Measurements from ENCODE around the gene ACKR1.

ACKR1 gene

DNA sequence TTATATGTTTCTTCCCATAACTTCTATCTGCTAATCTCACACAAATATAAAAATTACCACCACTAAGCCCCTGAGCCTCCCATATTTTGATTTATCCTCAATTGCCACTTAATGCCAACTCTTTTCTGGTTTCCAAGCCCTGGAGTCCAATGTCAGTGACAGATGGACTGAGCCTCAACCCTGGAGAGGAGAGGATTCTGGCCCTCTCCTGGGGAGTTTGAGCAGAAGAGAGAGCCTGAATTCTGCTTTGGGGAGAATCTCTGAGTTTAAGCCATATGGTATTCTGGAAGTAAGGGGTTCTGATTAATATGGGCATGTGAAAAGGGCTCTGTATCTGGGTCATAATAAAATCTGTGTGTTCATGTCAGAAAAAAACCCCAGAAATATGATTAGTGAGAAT, 24.8 kb upstream of the ACKR1 start:
- H3K27me3 Mint-ChIP-seq, result peaks cover 27% of the 10 kb centered on the region

DNA sequence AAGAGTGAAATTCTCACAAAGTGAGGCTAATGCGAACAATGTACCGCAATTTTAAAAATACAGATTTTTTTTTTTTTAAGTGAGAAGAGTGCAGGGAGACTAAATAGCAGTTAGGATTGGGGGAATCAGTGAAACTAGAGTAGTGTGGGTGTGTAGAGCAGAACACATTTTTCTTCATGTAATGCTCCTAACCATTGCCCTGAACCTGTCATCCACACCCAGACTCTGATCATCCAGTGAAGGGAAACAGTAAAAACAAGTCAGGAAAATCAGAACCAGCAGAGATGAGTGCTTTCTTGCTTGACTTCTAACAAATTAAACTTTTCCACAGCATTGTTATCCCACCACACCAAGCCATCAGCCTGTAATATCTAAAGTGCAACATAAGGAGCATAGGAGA, 24.2 kb upstream of the ACKR1 start:
- Mint-ChIP-seq H3K4me1 (no peaks in the 10 kb centered on the region), H3K4me3 (no peak overlapping the region), H3K27ac (no peak overlapping the region), H3K9me3 (peaks cover 7% of the 10 kb centered on the region), H3K36me3 (no peaks in the 10 kb centered on the region), H3K27me3 (peaks cover 27% of the 10 kb centered on the region)

More for the DNA sequence above, 24.8 kb upstream of the ACKR1 start:
- no peaks in the 10 kb centered on the region for H3K36me3 Mint-ChIP-seq
- H3K4me3 Mint-ChIP-seq, result no peak overlapping the region
- H3K4me1 Mint-ChIP-seq, result no peaks in the 10 kb centered on the region
- peaks cover 7% of the 10 kb centered on the region for H3K9me3 Mint-ChIP-seq
- no peak overlapping the region for H3K27ac Mint-ChIP-seq

DNA sequence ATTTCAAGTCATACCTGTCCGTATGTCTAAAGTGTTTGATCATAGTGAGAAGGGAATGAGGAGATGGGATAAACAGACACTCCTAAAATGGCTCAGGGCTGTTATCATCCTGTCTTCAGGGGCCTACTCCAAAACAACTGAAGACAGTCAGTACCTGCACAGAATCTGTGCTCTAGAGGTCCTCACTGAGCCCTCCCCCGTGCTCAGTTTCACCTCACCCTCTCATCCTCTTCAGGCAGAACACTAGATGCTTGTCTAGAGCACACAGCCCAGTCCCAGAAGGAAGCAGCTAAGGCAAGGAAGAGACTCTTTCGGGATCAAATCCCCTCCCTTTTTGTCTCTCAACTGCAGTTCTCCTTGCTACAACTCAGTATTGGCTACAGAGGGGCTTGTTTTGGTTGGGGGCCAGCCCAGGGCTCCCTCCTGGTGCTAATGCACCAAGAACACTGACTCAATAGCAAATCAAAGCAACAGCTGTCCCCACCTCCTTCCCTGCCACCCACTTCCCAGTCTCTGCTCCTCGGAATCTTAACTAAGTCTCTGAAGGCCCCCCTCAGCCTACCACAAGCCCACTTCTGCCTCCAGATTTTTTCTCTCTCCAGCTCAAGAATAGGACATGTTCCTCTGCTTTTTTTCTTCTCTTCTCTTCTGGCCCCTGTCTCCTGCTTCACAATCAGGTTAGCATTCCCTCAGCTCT, 23.2 kb upstream of the ACKR1 start:
- Mint-ChIP-seq H3K27ac (no peak overlapping the region), H3K9me3 (peaks cover 7% of the 10 kb centered on the region), H3K4me1 (no peaks in the 10 kb centered on the region), H3K27me3 (peaks cover 27% of the 10 kb centered on the region), H3K36me3 (no peaks in the 10 kb centered on the region), H3K4me3 (no peak overlapping the region)

DNA sequence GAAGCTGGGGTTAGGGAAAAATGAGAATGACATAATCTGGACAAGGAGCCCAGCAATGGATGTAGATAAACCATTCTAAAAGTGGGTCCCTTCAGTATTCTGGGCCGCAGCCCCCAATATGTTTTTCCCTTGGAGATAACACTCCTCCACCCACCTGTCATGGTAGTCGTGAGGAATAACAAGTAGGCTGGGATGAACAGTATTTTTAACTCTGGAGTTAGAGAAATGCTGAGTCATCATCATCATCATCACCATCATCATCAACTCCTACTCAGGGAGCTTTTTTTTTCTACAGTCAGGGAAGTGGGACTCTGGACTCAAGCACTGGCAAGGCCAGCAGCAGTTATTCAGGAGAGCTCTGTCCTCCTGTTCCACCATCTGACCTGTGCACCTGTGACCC, 20.5 kb upstream of the ACKR1 start:
- peaks cover 41% of the 10 kb centered on the region for H3K27me3 Mint-ChIP-seq
- no peaks in the 10 kb centered on the region for H3K9me3 Mint-ChIP-seq

DNA sequence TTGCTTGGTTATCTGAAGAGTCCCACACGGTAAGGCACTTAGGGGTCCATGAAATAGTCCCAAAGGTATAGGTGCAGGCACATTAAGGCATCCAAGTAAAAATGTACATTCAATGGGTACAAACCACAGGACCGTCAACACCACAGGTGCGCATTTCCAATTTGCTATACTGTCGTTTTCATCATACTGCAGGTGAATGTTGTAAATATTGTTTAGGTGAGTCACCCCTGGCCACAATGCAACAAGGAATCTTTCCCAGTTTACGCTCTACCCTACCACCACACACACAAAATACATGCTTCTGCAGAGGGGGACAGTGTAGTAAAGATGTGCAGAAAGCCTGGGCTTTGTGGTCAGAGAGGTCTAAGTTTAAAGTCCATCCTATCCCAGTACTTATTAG, 19.6 kb upstream of the ACKR1 start:
- no peaks in the 10 kb centered on the region for H3K4me1 Mint-ChIP-seq
- no peak overlapping the region for H3K4me3 Mint-ChIP-seq
- H3K9me3 Mint-ChIP-seq, result no peaks in the 10 kb centered on the region
- peaks cover 44% of the 10 kb centered on the region for H3K27me3 Mint-ChIP-seq
- no peak overlapping the region for H3K27ac Mint-ChIP-seq
- H3K36me3 Mint-ChIP-seq, result no peaks in the 10 kb centered on the region

More for the DNA sequence above, 20.5 kb upstream of the ACKR1 start:
- Mint-ChIP-seq H3K4me3 (no peak overlapping the region), H3K4me1 (no peaks in the 10 kb centered on the region), H3K27ac (no peak overlapping the region), H3K36me3 (no peaks in the 10 kb centered on the region)

DNA sequence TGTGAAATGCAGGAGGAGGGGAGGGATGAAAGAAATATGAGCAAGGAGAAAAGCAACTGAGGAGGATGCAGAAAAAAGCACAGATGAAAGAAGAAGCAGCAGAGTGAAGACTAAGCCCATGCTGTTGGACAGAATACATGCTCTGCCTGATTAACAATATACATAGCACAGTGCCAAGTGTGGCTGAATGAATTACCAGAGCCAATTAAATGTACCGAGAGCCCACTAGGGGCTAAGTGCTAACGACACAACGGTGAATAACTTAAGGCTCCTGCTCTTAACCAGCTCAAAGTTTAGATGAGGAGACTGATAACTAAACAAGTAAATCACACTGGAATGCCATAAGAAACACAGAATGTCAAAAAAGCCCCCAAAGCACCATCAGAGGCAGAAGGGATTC, 17.6 kb upstream of the ACKR1 start:
- Mint-ChIP-seq H3K9me3 (no peaks in the 10 kb centered on the region), H3K4me1 (no peaks in the 10 kb centered on the region), H3K27ac (no peak overlapping the region), H3K27me3 (peaks cover 35% of the 10 kb centered on the region), H3K36me3 (no peaks in the 10 kb centered on the region), H3K4me3 (no peak overlapping the region)

DNA sequence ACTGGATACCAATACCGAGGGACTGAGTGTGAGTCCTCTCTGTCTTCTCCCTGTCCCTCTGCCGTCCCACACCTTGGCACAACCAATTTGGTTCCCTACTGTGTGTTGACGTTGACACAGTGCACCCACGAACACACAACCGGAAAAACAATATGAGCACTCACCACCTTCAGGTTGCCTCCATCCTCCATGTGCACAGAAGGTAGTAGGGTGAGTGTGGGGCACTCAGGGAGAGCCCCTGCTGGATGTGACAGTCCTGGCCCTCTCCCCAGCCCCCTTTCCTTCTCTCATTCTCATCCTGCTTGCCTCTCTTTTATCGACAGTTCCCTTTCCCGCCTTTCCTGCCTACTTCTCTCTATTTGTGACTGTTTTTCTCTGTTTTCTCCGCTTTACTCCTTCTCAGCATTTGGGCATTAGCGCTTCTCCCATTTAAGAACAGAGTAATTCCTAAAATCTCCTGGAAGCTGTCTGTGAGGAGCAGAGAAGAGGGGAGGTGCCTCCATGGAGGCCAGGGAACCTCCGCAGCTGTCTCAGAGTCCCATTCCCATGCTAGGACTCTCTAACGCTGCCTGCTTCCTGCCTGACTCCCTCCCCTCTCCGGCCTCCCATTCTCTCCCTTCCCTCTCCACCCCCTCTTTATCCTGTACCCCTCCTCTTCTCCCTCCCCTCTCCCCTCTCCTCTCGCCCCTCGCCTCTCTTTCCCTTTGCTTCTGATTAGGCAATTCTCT, 16.9 kb upstream of the ACKR1 start:
- H3K4me1 Mint-ChIP-seq, result no peaks in the 10 kb centered on the region
- no peaks in the 10 kb centered on the region for H3K9me3 Mint-ChIP-seq
- no peaks in the 10 kb centered on the region for H3K36me3 Mint-ChIP-seq
- no peak overlapping the region for H3K4me3 Mint-ChIP-seq
- no peak overlapping the region for H3K27ac Mint-ChIP-seq
- peaks cover 37% of the 10 kb centered on the region for H3K27me3 Mint-ChIP-seq

DNA sequence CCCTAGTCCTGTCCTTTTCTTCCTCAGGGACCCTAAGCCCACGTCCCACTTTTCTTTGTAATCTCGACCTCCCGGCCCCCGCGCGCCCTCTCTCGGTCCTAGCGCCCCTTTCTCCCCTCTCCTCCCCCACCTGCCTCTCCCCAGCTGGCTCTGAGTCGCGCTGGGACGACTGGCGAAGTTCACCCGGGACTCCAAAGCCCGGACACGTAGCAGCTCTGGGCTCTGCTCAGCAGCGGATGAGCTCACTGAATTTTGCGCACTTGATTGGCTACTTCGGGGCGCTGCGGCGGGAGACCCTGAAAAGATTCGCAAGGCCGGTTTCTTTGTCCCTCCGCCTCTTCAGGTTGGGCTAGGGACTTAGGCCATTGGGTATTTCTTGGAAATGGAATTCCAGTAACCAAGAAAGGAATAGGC, 16.3 kb upstream of the ACKR1 start:
- H3K9me3 Mint-ChIP-seq, result no peaks in the 10 kb centered on the region
- no peak overlapping the region for H3K4me3 Mint-ChIP-seq
- peaks cover 37% of the 10 kb centered on the region for H3K27me3 Mint-ChIP-seq
- H3K4me1 Mint-ChIP-seq, result no peaks in the 10 kb centered on the region
- no peaks in the 10 kb centered on the region for H3K36me3 Mint-ChIP-seq
- no peak overlapping the region for H3K27ac Mint-ChIP-seq

DNA sequence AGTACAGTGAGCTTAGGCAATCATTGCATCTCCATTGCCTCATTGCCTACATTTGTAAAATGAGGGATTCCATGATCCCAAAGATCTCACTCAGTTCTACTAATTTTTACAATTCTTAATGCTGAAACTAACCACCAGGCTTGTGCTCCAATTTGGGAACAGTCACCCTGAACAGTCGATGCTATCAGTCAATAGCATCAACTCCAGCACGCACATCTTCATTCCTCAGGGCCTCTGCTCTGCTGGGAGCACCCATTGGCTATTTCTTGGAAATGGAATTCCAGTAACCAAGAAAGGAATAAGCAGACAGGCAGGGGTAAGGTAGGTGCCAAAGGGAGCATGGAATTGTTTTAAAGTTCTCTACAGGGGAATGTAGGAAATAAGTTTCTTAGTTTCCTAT, 14.2 kb upstream of the ACKR1 start:
- H3K4me1 Mint-ChIP-seq, result no peaks in the 10 kb centered on the region
- no peak overlapping the region for H3K27ac Mint-ChIP-seq
- no peaks in the 10 kb centered on the region for H3K36me3 Mint-ChIP-seq
- H3K9me3 Mint-ChIP-seq, result no peaks in the 10 kb centered on the region
- H3K27me3 Mint-ChIP-seq, result peaks cover 34% of the 10 kb centered on the region
- no peak overlapping the region for H3K4me3 Mint-ChIP-seq

DNA sequence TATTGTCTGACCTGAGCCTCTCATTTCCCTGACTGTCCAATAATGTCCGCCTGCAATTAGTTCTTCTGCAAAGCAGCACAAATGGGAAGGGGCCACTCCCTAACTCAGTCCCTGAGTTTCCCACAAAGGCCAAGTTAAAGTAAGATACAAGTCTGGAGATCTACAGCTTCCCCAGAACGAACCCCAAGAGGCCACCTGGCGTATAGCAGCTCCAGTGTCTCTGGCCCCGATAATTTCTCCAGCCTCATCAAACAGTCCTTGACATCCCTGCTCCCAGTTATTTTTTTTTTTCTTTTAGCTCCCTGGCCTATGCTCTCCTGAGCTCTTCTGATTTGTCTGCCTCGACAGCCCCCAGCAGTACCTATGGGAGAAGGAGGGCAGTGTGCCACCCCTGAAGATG, 8.1 kb upstream of the ACKR1 start:
- Mint-ChIP-seq H3K27ac (no peak overlapping the region), H3K27me3 (peaks cover 22% of the 10 kb centered on the region), H3K4me1 (no peaks in the 10 kb centered on the region), H3K36me3 (no peaks in the 10 kb centered on the region), H3K4me3 (no peak overlapping the region), H3K9me3 (no peaks in the 10 kb centered on the region)

DNA sequence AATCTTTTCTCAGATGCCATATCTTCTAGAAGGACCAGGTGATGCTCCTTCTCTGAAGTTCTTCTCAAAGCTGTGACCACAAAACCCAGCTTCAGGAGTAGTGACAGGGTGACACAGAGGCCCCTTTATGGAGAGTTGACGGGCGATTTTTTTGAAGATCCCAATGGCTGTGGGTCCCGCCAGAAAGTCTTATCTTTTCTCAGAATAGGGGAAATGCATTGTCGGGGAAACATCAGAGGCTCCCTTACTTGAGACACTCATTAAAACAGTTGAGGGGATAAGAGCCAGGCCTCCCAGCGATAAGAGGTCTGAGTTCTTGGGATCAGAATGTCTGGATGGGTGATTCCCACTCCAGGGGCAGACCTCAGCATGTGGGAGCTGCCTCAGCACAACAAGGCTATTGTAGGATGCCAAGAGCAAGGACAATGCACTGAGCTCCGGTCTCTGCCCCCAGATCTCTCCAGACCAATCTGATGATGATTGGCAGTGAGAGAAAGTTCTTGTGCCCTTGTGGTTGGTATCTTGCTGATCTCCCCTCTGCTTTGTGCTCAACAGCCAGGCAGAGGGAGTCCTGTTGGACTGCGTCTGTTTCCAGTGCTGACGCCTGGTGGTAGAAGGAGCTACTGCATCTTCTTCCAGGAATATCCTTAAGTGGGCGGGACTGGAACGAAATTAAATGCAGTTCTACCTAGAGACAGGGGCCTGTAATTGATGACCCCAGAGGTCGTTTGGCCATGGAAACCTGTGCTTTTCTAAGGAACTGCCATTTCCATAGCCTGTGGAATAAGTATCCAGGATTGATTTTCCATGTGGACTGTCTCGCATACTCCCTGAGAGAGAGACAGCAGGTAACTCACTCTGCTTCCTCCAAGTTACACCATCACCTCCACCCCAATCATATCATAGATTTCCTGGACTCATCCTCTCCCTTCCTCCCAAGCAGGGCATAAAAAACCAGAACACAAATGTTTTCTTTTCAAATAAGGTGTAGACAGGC, 6.8 kb upstream of the ACKR1 start:
- H3K4me1 Mint-ChIP-seq, result no peaks in the 10 kb centered on the region
- H3K9me3 Mint-ChIP-seq, result no peaks in the 10 kb centered on the region
- H3K36me3 Mint-ChIP-seq, result no peaks in the 10 kb centered on the region
- H3K4me3 Mint-ChIP-seq, result no peak overlapping the region
- H3K27ac Mint-ChIP-seq, result no peak overlapping the region
- peaks cover 26% of the 10 kb centered on the region for H3K27me3 Mint-ChIP-seq

DNA sequence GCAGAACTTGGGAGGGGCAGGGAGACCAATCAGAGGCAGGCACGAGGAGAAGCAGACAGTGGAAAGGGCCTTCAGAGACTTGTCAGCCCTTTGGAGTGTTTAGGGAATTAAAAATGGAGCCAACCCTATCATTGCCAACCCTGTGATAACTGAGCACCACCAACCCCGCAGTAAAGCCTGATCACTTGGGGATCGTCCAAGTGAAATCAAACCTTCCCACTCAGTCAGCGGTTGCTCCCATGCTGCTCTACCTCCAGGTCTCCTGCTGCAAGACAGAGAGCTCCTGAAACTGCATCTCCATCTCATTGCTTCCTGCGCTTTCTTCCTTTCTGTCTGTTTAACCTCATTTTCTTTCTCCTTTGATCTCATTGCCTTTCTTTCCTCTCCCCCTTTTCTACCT, 4.8 kb upstream of the ACKR1 start:
- H3K36me3 Mint-ChIP-seq, result no peaks in the 10 kb centered on the region
- H3K27me3 Mint-ChIP-seq, result peaks cover 27% of the 10 kb centered on the region

DNA sequence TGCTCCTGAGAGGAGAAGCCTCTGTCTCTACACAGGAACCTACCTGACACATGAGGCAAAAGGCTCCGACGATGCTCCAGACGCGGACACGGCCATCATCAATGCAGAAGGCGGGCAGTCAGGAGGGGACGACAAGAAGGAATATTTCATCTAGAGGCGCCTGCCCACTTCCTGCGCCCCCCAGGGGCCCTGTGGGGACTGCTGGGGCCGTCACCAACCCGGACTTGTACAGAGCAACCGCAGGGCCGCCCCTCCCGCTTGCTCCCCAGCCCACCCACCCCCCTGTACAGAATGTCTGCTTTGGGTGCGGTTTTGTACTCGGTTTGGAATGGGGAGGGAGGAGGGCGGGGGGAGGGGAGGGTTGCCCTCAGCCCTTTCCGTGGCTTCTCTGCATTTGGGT, 3.9 kb upstream of the ACKR1 start:
- Mint-ChIP-seq H3K4me1 (no peaks in the 10 kb centered on the region), H3K4me3 (no peak overlapping the region)

More for the DNA sequence above, 4.8 kb upstream of the ACKR1 start:
- Mint-ChIP-seq H3K9me3 (no peaks in the 10 kb centered on the region), H3K27ac (no peak overlapping the region), H3K4me1 (no peaks in the 10 kb centered on the region), H3K4me3 (no peak overlapping the region)

DNA sequence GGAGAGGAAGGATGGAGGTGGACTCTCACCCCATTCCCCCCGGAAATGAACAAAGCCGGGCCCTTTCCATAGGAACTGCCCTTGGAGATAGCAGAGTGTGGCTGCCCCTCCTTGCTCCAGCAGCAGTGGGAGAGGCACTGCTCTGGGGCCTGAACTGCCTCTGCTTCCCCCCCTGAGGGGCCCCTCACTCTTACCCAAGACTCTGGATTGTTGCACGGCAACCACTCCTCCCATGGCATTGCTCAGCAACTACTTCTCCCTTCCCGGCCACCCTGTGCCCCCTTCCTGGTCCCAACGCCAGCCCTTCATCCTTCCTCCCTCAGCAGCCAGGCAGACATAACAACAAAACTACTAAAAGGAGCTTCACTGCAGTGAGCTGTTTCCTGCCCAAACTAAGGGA, 3.0 kb upstream of the ACKR1 start:
- peaks cover 33% of the 10 kb centered on the region for H3K27me3 Mint-ChIP-seq
- H3K4me3 Mint-ChIP-seq, result no peak overlapping the region

More for the DNA sequence above, 3.9 kb upstream of the ACKR1 start:
- H3K27me3 Mint-ChIP-seq, result peaks cover 33% of the 10 kb centered on the region
- no peak overlapping the region for H3K27ac Mint-ChIP-seq
- H3K9me3 Mint-ChIP-seq, result no peaks in the 10 kb centered on the region
- no peaks in the 10 kb centered on the region for H3K36me3 Mint-ChIP-seq

DNA sequence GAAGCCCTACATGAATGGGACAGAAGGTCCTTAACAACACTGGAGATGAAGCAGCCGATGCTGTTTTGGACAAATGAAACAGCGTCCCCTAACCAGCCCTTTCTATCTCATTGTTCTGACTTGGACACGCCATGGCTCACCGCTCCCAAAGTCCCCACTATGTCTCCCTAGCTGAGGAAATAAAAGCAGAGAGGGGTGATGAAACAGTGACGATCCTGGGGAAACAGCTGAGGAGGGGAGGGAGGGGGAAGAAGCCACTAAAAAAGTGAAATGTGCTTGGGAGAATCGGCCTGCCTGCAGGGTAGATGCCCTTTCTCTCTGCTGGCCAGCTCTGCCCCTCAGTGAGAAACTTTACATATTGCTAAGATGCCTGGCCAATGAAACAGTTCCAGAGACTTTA, 1.1 kb upstream of the ACKR1 start:
- Mint-ChIP-seq H3K36me3 (no peaks in the 10 kb centered on the region), H3K27ac (no peak overlapping the region), H3K27me3 (peaks cover 34% of the 10 kb centered on the region), H3K4me1 (peaks cover 5% of the 10 kb centered on the region), H3K9me3 (no peaks in the 10 kb centered on the region), H3K4me3 (no peak overlapping the region)

More for the DNA sequence above, 3.0 kb upstream of the ACKR1 start:
- Mint-ChIP-seq H3K27ac (no peak overlapping the region), H3K9me3 (no peaks in the 10 kb centered on the region), H3K36me3 (no peaks in the 10 kb centered on the region), H3K4me1 (no peaks in the 10 kb centered on the region)
